ENCODE measurements around the gene RAP2B. TPM values are rescaled to one million over a fixed set of nuclear protein-coding genes. Genes with fewer than 3 reads are reported as not detected.
A peak's percentile ranks its signal among the peaks of the same experiment; 100 is the strongest.

The RAP2B gene
- total and polyA plus RNA-seq, 2 of the 13 experiments (the other 11 are each of a cell fraction or from before 2014, with no cell fraction given) = 6.4 to 7.1 TPM

GRCh38 chr3:153138276-153139210, 23.5 kb upstream of the RAP2B start (continued):
- TF ChIP-seq AHDC1 (CRISPR knock-in tag; IDR thresholded peaks at IDR 0.05; ENCODE audit: borderline replicate concordance) (peak; percentile 73; the same call in 1 of the 2 replicates), HNRNPK (IDR thresholded peaks at IDR 0.05; ENCODE audit: low read depth, low read length, poor library complexity, severe bottlenecking) (no peak), CBX5 (CRISPR knock-in tag; IDR thresholded peaks at IDR 0.05; ENCODE audit: borderline replicate concordance) (peak; percentile 50; the same call in 1 of the 2 replicates), ELF1 (CRISPR knock-in tag; IDR thresholded peaks at IDR 0.05) (peak; percentile 80), ESRRA (CRISPR knock-in tag; IDR thresholded peaks at IDR 0.05; ENCODE audit: low read depth) (no peak), HOXD1 (CRISPR knock-in tag; IDR thresholded peaks at IDR 0.05) (0 out of 2 replicates have a peak, but pooled peaks have one; percentile 22), ZNF576 (CRISPR knock-in tag; IDR thresholded peaks at IDR 0.05) (no peak), ZNF432 (CRISPR knock-in tag; IDR thresholded peaks at IDR 0.05; ENCODE audit: borderline replicate concordance) (no peak), GATAD2A (CRISPR knock-in tag; IDR thresholded peaks at IDR 0.05) (peak; percentile 94), AKAP8 (CRISPR knock-in tag; IDR thresholded peaks at IDR 0.05) (no peak), ONECUT2 (CRISPR knock-in tag; IDR thresholded peaks at IDR 0.05) (no peak), TFE3 (CRISPR knock-in tag; IDR thresholded peaks at IDR 0.05) (peak; percentile 60; the same call in 1 of the 2 replicates), KAT2B (IDR thresholded peaks at IDR 0.05; ENCODE audit: borderline replicate concordance, low read depth, low read length) (no peak), ARID3A (IDR thresholded peaks at IDR 0.05; ENCODE audit: low read depth, low read length) (peak; percentile 83), ZNF503 (CRISPR knock-in tag; IDR thresholded peaks at IDR 0.05) (no peak)
